Activated T-cell treated with anti-CD3 and anti-CD28 coated beads, Interleukin-2, amount 50 U/mL, for 4 hours (primary cell): ENCODE measurements around the gene PPP2R2D. TPM values are rescaled to one million over a fixed set of nuclear protein-coding genes. Genes with fewer than 3 reads are reported as not detected.
"Not testable (repeated sequence)": the region's sequence is repeated elsewhere in the genome, so short reads cannot be mapped to it uniquely, and the experiment has no call there.

ENCODE experiments used
- ATAC-seq, 2 donors: fragments of 200-7000 bp; cut with Tn5 transposase; one replicate each; pipeline ENCODE4 v1.10.0; 2021
- DNase-seq: peaks from one replicate; pipeline ENCODE4 v3.0.0-alpha.2; 2020
- H3K27me3 Mint-ChIP-seq: one replicate; pipeline ENCODE4 v1.8.0; 2021; ENCODE audit warnings: low read depth, mixed read lengths
- H3K36me3 Mint-ChIP-seq: one replicate; pipeline ENCODE4 v1.8.0; 2022; ENCODE audit warnings: mixed read lengths; ENCODE audit not compliant: insufficient read depth
- H3K4me1 Mint-ChIP-seq: one replicate; pipeline ENCODE4 v1.8.0; 2021; ENCODE audit warnings: low read depth, mixed read lengths
- H3K4me3 Mint-ChIP-seq: one replicate; pipeline ENCODE4 v1.8.0; 2021; ENCODE audit warnings: mild to moderate bottlenecking, moderate library complexity, mixed read lengths
- H3K9me3 Mint-ChIP-seq: one replicate; pipeline ENCODE4 v1.8.0; 2021; ENCODE audit warnings: mixed read lengths
- total RNA-seq, 3 donors: library from RNA; stranded (reverse); gene quantifications; one replicate each; pipeline ENCODE4 v1.2.1, GENCODE V29; 2021

The PPP2R2D gene
- total RNA-seq, 3 donors from 2014 or later = 22.6 to 25.7 (median 24.1) TPM

- Mint-ChIP-seq H3K9me3 (no peaks in the 10 kb centered on the region), H3K36me3 (no peaks in the 10 kb centered on the region), H3K4me1 (peaks cover 64% of the 10 kb centered on the region), H3K4me3 (no peak overlapping the region), H3K27me3 (no peaks in the 10 kb centered on the region)
- DNase-seq = no peak
- no peak for ATAC-seq
Measured at GRCh38 chr10:131978366-131978765, 77.6 kb downstream of the PPP2R2D start.

- Mint-ChIP-seq H3K4me3 (no peak overlapping the region), H3K36me3 (no peaks in the 10 kb centered on the region), H3K9me3 (no peaks in the 10 kb centered on the region), H3K27me3 (no peaks in the 10 kb centered on the region), H3K4me1 (peaks cover 59% of the 10 kb centered on the region)
- no peak for DNase-seq
- ATAC-seq = no peak
Measured at GRCh38 chr10:131978851-131979250, 78.0 kb downstream of the PPP2R2D start.

- ATAC-seq = no peak
- Mint-ChIP-seq H3K4me1 (peaks cover 54% of the 10 kb centered on the region), H3K4me3 (peak overlapping the region; percentile 59), H3K36me3 (no peaks in the 10 kb centered on the region), H3K9me3 (no peaks in the 10 kb centered on the region), H3K27me3 (no peaks in the 10 kb centered on the region)
- DNase-seq = no peak
Measured at GRCh38 chr10:131979336-131979735, 78.5 kb downstream of the PPP2R2D start.

GRCh38 chr10:131979821-131980270 is 79.0 kb downstream of the PPP2R2D start:
- DNase-seq = no peak
- peak overlapping the region; percentile 59 for H3K4me3 Mint-ChIP-seq
- no peaks in the 10 kb centered on the region for H3K36me3 Mint-ChIP-seq
- H3K4me1 Mint-ChIP-seq = peaks cover 49% of the 10 kb centered on the region
- no peak for ATAC-seq
- H3K9me3 Mint-ChIP-seq = no peaks in the 10 kb centered on the region
- no peaks in the 10 kb centered on the region for H3K27me3 Mint-ChIP-seq

- ATAC-seq = no peak
- Mint-ChIP-seq H3K4me1 (peaks cover 45% of the 10 kb centered on the region), H3K36me3 (no peaks in the 10 kb centered on the region), H3K9me3 (no peaks in the 10 kb centered on the region), H3K4me3 (peak overlapping the region; percentile 59), H3K27me3 (no peaks in the 10 kb centered on the region)
- DNase-seq = no peak
Measured at GRCh38 chr10:131980321-131980720, 79.5 kb downstream of the PPP2R2D start.

- Mint-ChIP-seq H3K36me3 (no peaks in the 10 kb centered on the region), H3K4me3 (peak overlapping the region; percentile 86), H3K9me3 (no peaks in the 10 kb centered on the region), H3K27me3 (no peaks in the 10 kb centered on the region), H3K4me1 (peaks cover 39% of the 10 kb centered on the region)
- no peak for DNase-seq
- ATAC-seq = no peak
Measured at GRCh38 chr10:131980761-131981428, 80.1 kb downstream of the PPP2R2D start.

- DNase-seq (peak; percentile 92), ATAC-seq (peak; percentile 89 to 93)
- Mint-ChIP-seq H3K36me3 (no peaks in the 10 kb centered on the region), H3K27me3 (no peaks in the 10 kb centered on the region), H3K4me1 (peaks cover 32% of the 10 kb centered on the region), H3K4me3 (peak within 1 kb of the TSS; percentile 86), H3K9me3 (no peaks in the 10 kb centered on the region)
Measured at GRCh38 chr10:131981429-131982184, 80.8 kb downstream of the PPP2R2D start, which contains the start of gene BNIP3. Gene BNIP3, minus strand, starts transcription at chr10:131981923. Its CDS starts 117 bp downstream, at chr10:131981806.

GRCh38 chr10:131982185-131982756 is 81.5 kb downstream of the PPP2R2D start:
- Mint-ChIP-seq H3K9me3 (no peaks in the 10 kb centered on the region), H3K27me3 (no peaks in the 10 kb centered on the region), H3K36me3 (no peaks in the 10 kb centered on the region), H3K4me1 (peaks cover 28% of the 10 kb centered on the region), H3K4me3 (peak overlapping the region; percentile 69)
- DNase-seq (no peak), ATAC-seq (peak; percentile 28 to 30)

GRCh38 chr10:131982796-131983195 is 82.0 kb downstream of the PPP2R2D start:
- DNase-seq (no peak), ATAC-seq (no peak)
- H3K36me3 Mint-ChIP-seq = no peaks in the 10 kb centered on the region
- no peaks in the 10 kb centered on the region for H3K9me3 Mint-ChIP-seq
- peak overlapping the region; percentile 70 for H3K4me3 Mint-ChIP-seq
- H3K27me3 Mint-ChIP-seq = peaks cover under 1% of the 10 kb centered on the region
- H3K4me1 Mint-ChIP-seq = peaks cover 26% of the 10 kb centered on the region

GRCh38 chr10:131983780-131984179 is 83.0 kb downstream of the PPP2R2D start:
- H3K4me1 Mint-ChIP-seq = peaks cover 19% of the 10 kb centered on the region
- H3K4me3 Mint-ChIP-seq = peak overlapping the region; percentile 70
- no peak for ATAC-seq
- H3K36me3 Mint-ChIP-seq = no peaks in the 10 kb centered on the region
- peaks cover 2% of the 10 kb centered on the region for H3K27me3 Mint-ChIP-seq
- no peaks in the 10 kb centered on the region for H3K9me3 Mint-ChIP-seq
- DNase-seq = no peak

- H3K36me3 Mint-ChIP-seq, H3K4me1 Mint-ChIP-seq, ATAC-seq, H3K9me3 Mint-ChIP-seq, H3K4me3 Mint-ChIP-seq, H3K27me3 Mint-ChIP-seq, DNase-seq: not testable (repeated sequence)
Measured at GRCh38 chr10:131986851-131987250, 86.0 kb downstream of the PPP2R2D start.

GRCh38 chr10:131987301-131987700 is 86.5 kb downstream of the PPP2R2D start:
- not testable (repeated sequence) for DNase-seq, H3K4me3 Mint-ChIP-seq, H3K4me1 Mint-ChIP-seq, H3K36me3 Mint-ChIP-seq, H3K27me3 Mint-ChIP-seq, ATAC-seq, H3K9me3 Mint-ChIP-seq

- not testable (repeated sequence) for H3K36me3 Mint-ChIP-seq, H3K4me3 Mint-ChIP-seq, DNase-seq, H3K4me1 Mint-ChIP-seq, H3K27me3 Mint-ChIP-seq, ATAC-seq, H3K9me3 Mint-ChIP-seq
Measured at GRCh38 chr10:131987786-131988185, 87.0 kb downstream of the PPP2R2D start.

GRCh38 chr10:131991726-131992125 is 90.9 kb downstream of the PPP2R2D start:
- Mint-ChIP-seq H3K36me3 (no peaks in the 10 kb centered on the region), H3K4me1 (no peaks in the 10 kb centered on the region), H3K27me3 (peaks cover 2% of the 10 kb centered on the region), H3K9me3 (no peaks in the 10 kb centered on the region), H3K4me3 (no peak overlapping the region)
- ATAC-seq = no peak
- DNase-seq = no peak
